HUES48 (cell line): ENCODE data around the gene JUP.

Experiments used
- H3K27ac ChIP-seq: one replicate; pipeline ENCODE4 v1.7.0; 2013; ENCODE audit warnings: low read depth, low read length, inconsistent platforms
- H3K27me3 ChIP-seq: 2 replicates; pipeline ENCODE4 v1.6.1; 2013; ENCODE audit warnings: mild to moderate bottlenecking, low read length; ENCODE audit not compliant: control insufficient read depth, insufficient read depth
- H3K36me3 ChIP-seq: 2 replicates; pipeline ENCODE4 v1.6.1; 2013; ENCODE audit warnings: low read length; ENCODE audit not compliant: control insufficient read depth, insufficient read depth
- H3K4me1 ChIP-seq: 2 replicates; pipeline ENCODE4 v1.6.1; 2013; ENCODE audit warnings: mild to moderate bottlenecking, low read length; ENCODE audit not compliant: control insufficient read depth, insufficient read depth
- H3K4me3 ChIP-seq: 2 replicates; pipeline ENCODE4 v1.5.1; 2013; ENCODE audit warnings: mild to moderate bottlenecking, low read depth, low read length
- H3K9ac ChIP-seq: 2 replicates; pipeline ENCODE4 v1.6.1; 2013; ENCODE audit warnings: mild to moderate bottlenecking, low read depth, low read length, moderate library complexity
- H3K9me3 ChIP-seq: 2 replicates; pipeline ENCODE4 v1.6.1; 2013; ENCODE audit warnings: low read length; ENCODE audit not compliant: control insufficient read depth, insufficient read depth

The JUP gene

GRCh38 chr17:41730479-41730878, 56.0 kb downstream of the JUP start:
- no peaks in the 10 kb centered on the region for H3K36me3 ChIP-seq
- H3K27ac ChIP-seq: no peak overlapping the region
- H3K4me3 ChIP-seq: no peak overlapping the region
- peaks cover 50% of the 10 kb centered on the region for H3K27me3 ChIP-seq
- no peaks in the 10 kb centered on the region for H3K4me1 ChIP-seq
- no peak overlapping the region for H3K9ac ChIP-seq
- H3K9me3 ChIP-seq: no peaks in the 10 kb centered on the region

- Histone ChIP-seq H3K27ac (no peak overlapping the region), H3K4me1 (no peaks in the 10 kb centered on the region), H3K36me3 (no peaks in the 10 kb centered on the region), H3K4me3 (no peak overlapping the region), H3K27me3 (peaks cover 26% of the 10 kb centered on the region), H3K9me3 (no peaks in the 10 kb centered on the region), H3K9ac (no peak overlapping the region)
These were observed 58.5 kb downstream of the JUP start for GRCh38 chr17:41728056-41728455.

GRCh38 chr17:41725134-41725533, 61.4 kb downstream of the JUP start:
- Histone ChIP-seq H3K36me3 (no peaks in the 10 kb centered on the region), H3K27me3 (no peaks in the 10 kb centered on the region), H3K9me3 (no peaks in the 10 kb centered on the region), H3K4me3 (no peak overlapping the region), H3K4me1 (no peaks in the 10 kb centered on the region), H3K27ac (no peak overlapping the region), H3K9ac (no peak overlapping the region)

GRCh38 chr17:41724476-41725050, 61.9 kb downstream of the JUP start:
- no peaks in the 10 kb centered on the region for H3K4me1 ChIP-seq
- no peaks in the 10 kb centered on the region for H3K27me3 ChIP-seq
- no peaks in the 10 kb centered on the region for H3K9me3 ChIP-seq
- H3K36me3 ChIP-seq: no peaks in the 10 kb centered on the region
- H3K9ac ChIP-seq: no peak overlapping the region
- H3K27ac ChIP-seq: no peak overlapping the region
- H3K4me3 ChIP-seq: no peak overlapping the region

GRCh38 chr17:41723801-41724475, 62.6 kb downstream of the JUP start:
- H3K4me1 ChIP-seq: no peaks in the 10 kb centered on the region
- no peak overlapping the region for H3K27ac ChIP-seq
- H3K27me3 ChIP-seq: no peaks in the 10 kb centered on the region
- H3K9ac ChIP-seq: no peak overlapping the region
- H3K4me3 ChIP-seq: no peak overlapping the region
- no peaks in the 10 kb centered on the region for H3K36me3 ChIP-seq
- H3K9me3 ChIP-seq: no peaks in the 10 kb centered on the region

GRCh38 chr17:41722231-41722630, 64.3 kb downstream of the JUP start:
- H3K4me1 ChIP-seq: no peaks in the 10 kb centered on the region
- no peaks in the 10 kb centered on the region for H3K36me3 ChIP-seq
- H3K27me3 ChIP-seq: no peaks in the 10 kb centered on the region
- no peaks in the 10 kb centered on the region for H3K9me3 ChIP-seq
- H3K27ac ChIP-seq: no peak overlapping the region
- no peak overlapping the region for H3K4me3 ChIP-seq
- no peak overlapping the region for H3K9ac ChIP-seq

- Histone ChIP-seq H3K4me3 (no peak overlapping the region), H3K36me3 (no peaks in the 10 kb centered on the region), H3K27ac (no peak overlapping the region), H3K9me3 (no peaks in the 10 kb centered on the region), H3K4me1 (no peaks in the 10 kb centered on the region), H3K27me3 (peaks cover 5% of the 10 kb centered on the region; the same call in 1 of the 2 replicates), H3K9ac (no peak overlapping the region)
These were observed 68.2 kb downstream of the JUP start for GRCh38 chr17:41718287-41718645.

GRCh38 chr17:41717408-41718286, 68.9 kb downstream of the JUP start:
- Histone ChIP-seq H3K9ac (no peak overlapping the region), H3K27me3 (peaks cover 6% of the 10 kb centered on the region; the same call in 1 of the 2 replicates), H3K9me3 (no peaks in the 10 kb centered on the region), H3K27ac (no peak overlapping the region), H3K36me3 (no peaks in the 10 kb centered on the region), H3K4me1 (no peaks in the 10 kb centered on the region), H3K4me3 (no peak overlapping the region)

GRCh38 chr17:41711669-41712400, 74.7 kb downstream of the JUP start, which contains the start of gene GAST:
TSS of gene GAST (plus strand) at chr17:41712331. CDS start at chr17:41715437, 3,106 bp downstream.
- H3K36me3 ChIP-seq: no peaks in the 10 kb centered on the region
- H3K4me3 ChIP-seq: no peak within 1 kb of the TSS
- H3K27ac ChIP-seq: no peak within 1 kb of the TSS
- H3K4me1 ChIP-seq: no peaks in the 10 kb centered on the region
- no peaks in the 10 kb centered on the region for H3K9me3 ChIP-seq
- no peak within 1 kb of the TSS for H3K9ac ChIP-seq
- peaks cover 59% of the 10 kb centered on the region for H3K27me3 ChIP-seq

- Histone ChIP-seq H3K9ac (no peak overlapping the region), H3K27ac (no peak overlapping the region), H3K36me3 (no peaks in the 10 kb centered on the region), H3K4me3 (no peak overlapping the region), H3K4me1 (peaks cover 7% of the 10 kb centered on the region), H3K27me3 (peaks cover 70% of the 10 kb centered on the region), H3K9me3 (no peaks in the 10 kb centered on the region)
These were observed 75.9 kb downstream of the JUP start for GRCh38 chr17:41710472-41711090.
